GM18520 (cell line): ENCODE measurements around the gene EPS15.
"Not testable (repeated sequence)": the region's sequence is repeated elsewhere in the genome, so short reads cannot be mapped to it uniquely, and the experiment has no call there.

Source experiments
- ATAC-seq: cut with Tn5 transposase; IDR thresholded peaks from one replicate; pipeline ENCODE4 v1.9.1; 2021; ENCODE audit not compliant: unreplicated experiment

The EPS15 gene

DNA sequence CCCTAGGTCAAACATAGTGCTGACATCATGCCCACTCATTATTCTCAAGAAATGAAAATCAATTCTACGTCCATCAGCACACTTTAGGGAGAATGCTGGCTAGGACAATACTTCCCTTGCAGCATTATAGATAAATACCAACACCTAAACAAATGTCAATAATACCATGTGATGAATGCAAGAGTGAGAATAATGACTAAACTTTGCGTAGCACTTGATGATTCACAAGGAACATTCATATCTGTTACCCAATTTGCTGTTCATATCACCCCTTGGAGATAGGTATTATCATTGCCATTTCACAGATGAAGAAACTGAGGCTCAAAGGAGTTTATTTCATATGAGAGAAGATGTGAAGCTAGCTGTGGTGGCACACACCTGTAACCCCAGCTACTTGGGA lies 24.8 kb upstream of the EPS15 start:
- ATAC-seq = no peak

DNA sequence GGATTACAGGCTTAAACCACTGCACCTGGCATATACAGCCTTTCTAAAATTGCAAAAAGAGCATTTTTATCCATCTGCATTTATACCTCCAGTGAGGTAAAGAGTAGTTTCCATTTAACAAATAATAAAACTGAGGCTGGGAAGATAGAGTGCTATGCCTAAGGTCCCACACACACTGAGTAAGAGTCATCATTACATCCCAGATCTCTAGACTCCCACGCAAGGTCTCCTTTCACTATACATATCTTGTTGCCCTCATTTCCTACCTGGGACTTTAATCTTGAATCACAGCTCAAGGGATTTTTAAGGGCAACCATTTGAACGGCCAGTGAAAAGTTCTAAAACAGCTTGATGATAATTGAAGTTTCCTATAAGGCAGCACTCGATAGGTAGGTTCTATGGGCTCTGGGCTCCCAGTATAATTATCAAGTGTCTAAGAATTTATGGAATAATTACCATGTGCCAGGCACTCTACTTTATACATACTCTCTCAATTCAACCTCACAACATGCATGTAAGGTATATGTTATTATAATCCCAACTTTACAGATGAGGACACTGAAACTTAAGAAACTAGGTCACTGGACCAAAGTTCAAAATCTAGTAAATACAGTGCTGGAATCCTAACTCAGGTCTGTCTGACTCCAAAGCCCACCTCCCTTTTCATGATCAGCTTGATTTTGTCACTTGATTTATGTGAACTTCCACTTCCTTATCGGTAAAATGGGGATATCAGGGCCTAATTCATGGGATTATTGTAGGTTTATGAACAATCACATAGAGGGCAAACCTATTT lies 23.3 kb upstream of the EPS15 start:
- no peak for ATAC-seq

- no peak for ATAC-seq
These were observed 22.4 kb upstream of the EPS15 start for GRCh38 chr1:51541313-51542050.

GRCh38 chr1:51537568-51537967 lies 18.5 kb upstream of the EPS15 start:
- ATAC-seq = no peak

DNA sequence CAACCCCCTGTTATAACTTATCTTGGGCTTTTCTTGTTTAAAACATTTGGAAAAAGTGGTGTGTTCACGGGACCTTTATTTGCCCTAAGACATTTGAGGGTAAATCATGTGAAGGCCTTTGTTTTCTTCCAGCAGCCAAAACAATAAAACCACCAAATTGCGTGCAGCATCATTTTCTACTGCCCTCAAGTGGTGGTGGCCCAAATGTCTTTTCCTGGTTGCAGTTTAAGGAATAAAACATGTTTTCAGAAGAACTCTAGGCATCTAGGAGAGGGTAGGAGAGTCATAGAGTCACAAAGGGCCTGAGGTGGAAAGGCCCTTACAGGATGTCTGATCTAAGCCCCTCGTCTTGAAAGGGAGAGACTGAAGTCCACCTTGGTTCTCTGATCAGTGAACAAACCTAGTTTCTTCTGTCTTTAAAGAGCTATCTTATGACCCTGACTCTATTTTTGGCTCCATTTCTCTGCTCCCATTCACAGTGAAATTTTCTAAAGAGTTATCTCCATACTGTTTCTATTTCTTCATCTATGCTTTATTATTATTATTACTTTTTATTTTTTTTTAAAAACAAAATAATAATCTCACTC lies 16.0 kb upstream of the EPS15 start:
- ATAC-seq = no peak

GRCh38 chr1:51534447-51534846 lies 15.4 kb upstream of the EPS15 start:
- ATAC-seq = no peak

- no peak for ATAC-seq
These were observed 13.8 kb upstream of the EPS15 start for GRCh38 chr1:51532853-51533252.

- not testable (repeated sequence) for ATAC-seq
These were observed 11.4 kb upstream of the EPS15 start for GRCh38 chr1:51530447-51530846.

DNA sequence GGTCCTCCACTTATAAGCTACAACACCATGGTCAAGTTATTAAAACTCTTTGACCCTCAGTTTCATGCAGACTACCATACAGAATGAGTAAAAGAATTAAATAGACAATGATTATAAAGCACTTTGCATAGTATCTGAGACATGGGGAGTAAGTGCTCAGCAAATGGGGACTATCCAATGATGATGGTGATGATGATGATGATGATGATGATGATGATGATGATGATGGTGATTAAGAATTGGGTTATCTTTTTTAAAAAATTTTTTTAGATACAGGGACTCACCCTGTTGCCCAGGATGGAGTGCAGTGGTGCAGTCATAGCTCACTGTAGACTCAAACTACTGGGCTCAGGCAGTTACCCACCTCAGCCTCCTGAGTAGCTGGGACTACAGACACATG lies 8.1 kb upstream of the EPS15 start:
- ATAC-seq = no peak

DNA sequence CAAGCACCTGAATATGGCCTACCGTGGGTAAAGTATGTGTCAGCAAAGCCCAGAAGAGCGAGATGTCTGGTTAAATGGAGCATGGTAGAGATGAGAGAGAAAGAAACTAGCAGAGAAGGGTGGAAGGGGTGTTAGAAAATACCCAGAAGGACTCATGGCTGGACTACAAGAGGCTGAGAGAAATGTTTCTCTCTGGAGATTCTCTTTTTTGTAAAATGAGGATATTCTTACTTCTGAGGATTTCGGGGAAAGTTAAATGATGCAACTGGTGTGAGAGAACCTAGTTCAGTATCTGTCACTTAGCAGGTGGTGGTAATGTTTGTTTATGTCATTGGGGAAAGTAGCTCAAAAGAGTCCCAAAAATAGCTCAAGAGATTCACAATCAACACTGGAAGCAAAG lies 7.2 kb upstream of the EPS15 start:
- ATAC-seq = no peak

DNA sequence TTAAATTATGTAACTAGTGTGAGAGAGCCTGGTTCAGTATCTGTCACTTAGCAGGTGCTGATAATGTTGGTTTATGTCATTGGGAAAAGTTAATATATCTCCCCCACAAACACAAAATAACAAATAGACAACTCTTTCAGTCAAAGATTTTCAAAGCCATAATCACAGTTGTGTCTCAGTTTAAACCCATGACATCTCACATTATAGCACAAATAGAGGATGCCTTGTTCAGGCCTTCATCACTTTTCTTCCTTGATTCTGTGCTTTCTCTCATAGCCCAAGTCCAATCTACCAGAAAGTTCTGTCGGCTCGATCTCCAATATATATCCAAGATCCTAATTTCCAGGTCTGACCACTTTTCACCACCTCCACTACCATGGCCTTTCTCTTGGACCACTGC lies 6.2 kb upstream of the EPS15 start:
- ATAC-seq = no peak

GRCh38 chr1:51524817-51525216 lies 5.8 kb upstream of the EPS15 start:
- ATAC-seq = no peak

DNA sequence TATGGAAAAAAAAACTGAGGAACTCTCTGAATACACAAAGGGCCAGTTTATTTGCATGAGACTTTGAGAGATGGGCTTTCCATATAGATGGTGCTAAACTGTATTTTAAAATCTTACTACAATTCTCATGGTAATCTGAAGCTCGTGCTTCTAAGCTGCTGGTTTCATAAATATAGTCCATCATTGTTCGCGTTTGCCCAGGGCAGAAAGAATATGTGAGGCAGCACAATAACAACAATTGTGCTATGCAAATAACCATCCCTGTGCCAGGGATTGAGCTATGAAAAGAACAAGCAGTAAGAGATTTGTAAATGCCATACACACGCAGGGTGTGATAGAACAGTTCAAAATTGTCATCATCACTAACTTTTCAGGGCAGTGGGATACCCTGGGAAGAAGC lies 4.9 kb upstream of the EPS15 start:
- no peak for ATAC-seq

GRCh38 chr1:51520700-51521248 lies 1.7 kb upstream of the EPS15 start:
- ATAC-seq = no peak

DNA sequence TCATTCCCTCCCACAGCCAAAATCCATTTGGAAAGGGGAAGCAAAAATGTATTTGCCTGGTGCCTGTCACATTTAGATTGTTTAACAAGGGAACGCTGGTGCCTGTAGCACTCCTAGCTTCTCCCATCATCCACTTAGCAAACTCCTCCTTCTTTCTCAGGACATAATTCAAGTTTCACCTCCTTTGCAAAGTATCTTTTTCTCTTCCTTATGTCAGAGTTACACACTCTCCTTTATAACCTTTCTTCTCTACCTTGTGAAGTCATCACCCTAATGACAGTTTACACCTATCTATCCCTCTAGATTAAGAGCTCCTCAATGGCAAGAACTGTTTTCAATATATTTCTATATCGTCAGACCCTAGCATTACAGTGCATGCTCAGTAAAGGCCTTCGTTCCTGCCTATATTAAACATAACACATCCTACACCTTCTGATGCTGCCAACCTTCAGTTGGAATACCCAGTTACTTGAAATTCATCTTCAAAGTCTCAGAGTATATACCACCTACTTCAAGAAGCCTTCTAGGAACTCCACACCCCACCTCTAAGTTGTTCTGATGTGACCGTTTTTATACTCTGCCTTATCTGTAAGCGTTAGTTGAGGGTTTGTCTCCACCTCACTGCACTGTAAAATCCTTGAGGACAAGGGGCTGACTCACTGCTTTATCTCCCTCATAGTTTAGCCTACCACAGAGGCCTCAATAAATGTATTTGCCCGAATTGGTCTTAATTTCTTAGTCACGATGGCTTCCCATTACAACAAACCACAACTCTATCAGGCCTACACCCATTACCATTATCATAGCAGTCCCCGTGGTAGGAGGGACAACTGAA lies 1.0 kb upstream of the EPS15 start:
- ATAC-seq = no peak

DNA sequence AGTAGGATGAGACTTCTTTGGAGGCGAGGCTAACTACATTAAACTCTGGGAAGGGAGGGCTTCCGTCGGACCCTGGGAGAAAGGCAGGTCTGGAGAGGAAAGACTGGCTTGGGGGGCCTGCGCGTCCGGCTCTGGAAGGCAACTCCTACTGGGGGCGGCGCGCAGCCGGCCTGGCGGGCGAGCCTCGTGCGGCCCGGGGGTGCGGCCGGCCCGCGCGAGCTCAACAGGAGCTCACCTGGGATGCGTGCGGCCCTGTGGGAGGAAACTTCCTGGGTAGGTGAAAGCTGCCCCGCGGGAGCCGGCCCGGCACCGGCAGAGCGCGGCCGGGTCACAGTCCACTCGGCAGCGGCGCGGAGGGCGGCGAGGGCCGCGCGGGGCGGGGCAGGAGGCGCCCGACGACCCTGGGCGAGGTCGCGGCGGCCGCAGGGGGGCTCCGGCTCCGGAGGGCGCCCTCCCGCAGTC lies 449 bp downstream of the EPS15 start:
- ATAC-seq = peak; percentile 23

- no peak for ATAC-seq
These were observed 957 bp downstream of the EPS15 start for GRCh38 chr1:51518033-51518585.

GRCh38 chr1:51517361-51518032 lies 1.6 kb downstream of the EPS15 start:
- ATAC-seq = no peak

DNA sequence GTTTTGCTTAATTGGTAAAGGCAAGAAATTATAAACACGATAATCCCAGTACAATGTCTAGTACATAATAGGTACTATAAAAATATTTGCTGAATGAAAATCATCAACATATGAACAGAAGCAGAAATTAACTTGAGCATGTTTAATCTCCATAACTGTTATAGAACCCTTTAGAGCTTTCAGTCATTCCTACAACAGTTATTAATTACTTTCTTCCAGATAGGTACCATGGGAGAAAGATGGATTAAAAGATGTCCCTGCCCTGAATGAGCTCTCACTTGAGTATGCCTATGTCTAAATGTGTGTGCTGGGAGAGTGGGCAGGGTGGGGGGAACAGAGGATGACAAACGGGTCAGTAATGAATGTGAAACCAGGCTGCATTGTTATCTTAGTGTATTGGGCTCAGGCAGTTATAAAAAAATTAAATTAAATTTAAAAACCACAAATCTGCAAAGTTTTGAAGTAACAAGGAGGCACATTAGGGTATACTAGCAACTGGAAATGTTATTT lies 2.4 kb downstream of the EPS15 start:
- ATAC-seq = no peak
